Measurements from ENCODE around the gene NOSTRIN. TPM values are rescaled to one million over a fixed set of nuclear protein-coding genes. Genes with fewer than 3 reads are reported as not detected.
"Not testable (repeated sequence)": the region's sequence is repeated elsewhere in the genome, so short reads cannot be mapped to it uniquely, and the experiment has no call there.

The NOSTRIN gene
- total and polyA plus RNA-seq, 7 donors, result 5.1 to 49.0 (median 13.3) TPM

GRCh38 chr2:168787782-168788376 is 14.6 kb upstream of the NOSTRIN start:
- intact Hi-C loops (cut with DNase I), result no loop called here
- no peaks in the 10 kb centered on the region for H3K36me3 ChIP-seq
- no peaks in the 10 kb centered on the region for H3K27me3 ChIP-seq
- no peak overlapping the region for H3K4me3 ChIP-seq
- H3K9me3 ChIP-seq, result no peaks in the 10 kb centered on the region
- DNase-seq, result no peak
- TF ChIP-seq EP300 (IDR thresholded peaks at IDR 0.05), result no peak
- TF ChIP-seq POLR2A (IDR thresholded peaks at IDR 0.05), result no peak
- TF ChIP-seq POLR2AphosphoS5 (IDR thresholded peaks at IDR 0.05), result no peak
- no peak for TF ChIP-seq CTCF (IDR thresholded peaks at IDR 0.05)
- 80 to 92% methylated on average over 1 of the region's 1 CpG for WGBS, 2 donors
- H3K4me1 ChIP-seq, result no peaks in the 10 kb centered on the region
- H3K27ac ChIP-seq, result no peak overlapping the region

GRCh38 chr2:168789776-168790175 is 12.7 kb upstream of the NOSTRIN start:
- no peaks in the 10 kb centered on the region for H3K27me3 ChIP-seq
- H3K4me1 ChIP-seq, result no peaks in the 10 kb centered on the region
- no peak overlapping the region for H3K4me3 ChIP-seq
- no peak for DNase-seq
- no peaks in the 10 kb centered on the region for H3K36me3 ChIP-seq
- WGBS, 2 donors, result 59 to 64% methylated on average over 7 of the region's 7 CpGs
- H3K9me3 ChIP-seq, result no peaks in the 10 kb centered on the region
- no peak for TF ChIP-seq CTCF (IDR thresholded peaks at IDR 0.05)
- TF ChIP-seq POLR2AphosphoS5 (IDR thresholded peaks at IDR 0.05), result no peak
- no peak for TF ChIP-seq POLR2A (IDR thresholded peaks at IDR 0.05)
- TF ChIP-seq EP300 (IDR thresholded peaks at IDR 0.05), result no peak
- intact Hi-C loops (cut with DNase I), result no loop called here
- no peak overlapping the region for H3K27ac ChIP-seq

GRCh38 chr2:168790226-168790902 is 12.1 kb upstream of the NOSTRIN start:
- Histone ChIP-seq H3K27ac (no peak overlapping the region), H3K36me3 (no peaks in the 10 kb centered on the region), H3K9me3 (no peaks in the 10 kb centered on the region), H3K4me1 (no peaks in the 10 kb centered on the region), H3K27me3 (no peaks in the 10 kb centered on the region), H3K4me3 (no peak overlapping the region)
- TF ChIP-seq EP300 (IDR thresholded peaks at IDR 0.05) (no peak), CTCF (IDR thresholded peaks at IDR 0.05) (no peak), POLR2AphosphoS5 (IDR thresholded peaks at IDR 0.05) (no peak), POLR2A (IDR thresholded peaks at IDR 0.05) (no peak)
- intact Hi-C loops (cut with DNase I), result no loop called here
- 85 to 93% methylated on average over 5 of the region's 5 CpGs for WGBS, 2 donors
- DNase-seq, result no peak

GRCh38 chr2:168791140-168791539 is 11.3 kb upstream of the NOSTRIN start:
- H3K27me3 ChIP-seq; H3K27ac ChIP-seq; H3K36me3 ChIP-seq; H3K4me1 ChIP-seq; H3K9me3 ChIP-seq; DNase-seq; H3K4me3 ChIP-seq; intact Hi-C loops (cut with DNase I): not testable (repeated sequence)
- WGBS, 2 donors, result 57 to 83% methylated on average over 2 of the region's 2 CpGs

GRCh38 chr2:168793596-168793995 is 8.8 kb upstream of the NOSTRIN start:
- no peaks in the 10 kb centered on the region for H3K4me1 ChIP-seq
- H3K27ac ChIP-seq, result no peak overlapping the region
- DNase-seq, result no peak
- H3K36me3 ChIP-seq, result no peaks in the 10 kb centered on the region
- no peaks in the 10 kb centered on the region for H3K9me3 ChIP-seq
- H3K4me3 ChIP-seq, result no peak overlapping the region
- intact Hi-C loops (cut with DNase I), result no loop called here
- TF ChIP-seq POLR2AphosphoS5 (IDR thresholded peaks at IDR 0.05), result no peak
- no peak for TF ChIP-seq POLR2A (IDR thresholded peaks at IDR 0.05)
- TF ChIP-seq CTCF (IDR thresholded peaks at IDR 0.05), result no peak
- no peak for TF ChIP-seq EP300 (IDR thresholded peaks at IDR 0.05)
- 22 to 23% methylated on average over 2 of the region's 2 CpGs for WGBS, 2 donors
- no peaks in the 10 kb centered on the region for H3K27me3 ChIP-seq

Measured in sigmoid colon (tissue), 7 donors.